ENCODE measurements around the gene SSH2. TPM values are rescaled to one million over a fixed set of nuclear protein-coding genes. Genes with fewer than 3 reads are reported as not detected.
A peak's percentile ranks its signal among the peaks of the same experiment; 100 is the strongest.

The SSH2 gene
- total and polyA plus RNA-seq, 2 experiments from 2014 or later, result 32.4 to 43.2 TPM

- Histone ChIP-seq H3K4me3 (no peak overlapping the region), H3K36me3 (no peaks in the 10 kb centered on the region), H3K9me3 (ENCODE audit: low read depth) (no peaks in the 10 kb centered on the region), H3K27me3 (no peaks in the 10 kb centered on the region), H3K27ac (peak overlapping the region; percentile 82), H3K4me1 (ENCODE audit: low read depth) (peaks cover 32% of the 10 kb centered on the region)
- no peak for TF ChIP-seq CTCF (IDR thresholded peaks at IDR 0.05; ENCODE audit: low read depth, low read length)
- no peak for DNase-seq (ENCODE audit: low read depth in 1 of 2, low spot score in 1 of 2)
Measured at GRCh38 chr17:29642171-29642611, 287.8 kb downstream of the SSH2 start.

GRCh38 chr17:29640981-29641642 lies 288.9 kb downstream of the SSH2 start:
- Histone ChIP-seq H3K36me3 (peaks cover 9% of the 10 kb centered on the region), H3K4me3 (no peak overlapping the region), H3K27me3 (no peaks in the 10 kb centered on the region), H3K4me1 (ENCODE audit: low read depth) (peaks cover 32% of the 10 kb centered on the region), H3K9me3 (ENCODE audit: low read depth) (no peaks in the 10 kb centered on the region), H3K27ac (peak overlapping the region; percentile 56)
- no peak for TF ChIP-seq CTCF (IDR thresholded peaks at IDR 0.05; ENCODE audit: low read depth, low read length)
- DNase-seq (ENCODE audit: low read depth in 1 of 2, low spot score in 1 of 2), result no peak

- Histone ChIP-seq H3K27ac (peak overlapping the region; percentile 56), H3K27me3 (no peaks in the 10 kb centered on the region), H3K4me1 (ENCODE audit: low read depth) (peaks cover 32% of the 10 kb centered on the region), H3K9me3 (ENCODE audit: low read depth) (no peaks in the 10 kb centered on the region), H3K36me3 (peaks cover 16% of the 10 kb centered on the region), H3K4me3 (no peak overlapping the region)
- peak in 1 of 2 donors; percentile 57 for DNase-seq (ENCODE audit: low read depth in 1 of 2, low spot score in 1 of 2)
- no peak for TF ChIP-seq CTCF (IDR thresholded peaks at IDR 0.05; ENCODE audit: low read depth, low read length)
Measured at GRCh38 chr17:29640413-29640812, 289.6 kb downstream of the SSH2 start.

GRCh38 chr17:29633886-29634285 lies 296.1 kb downstream of the SSH2 start:
- Histone ChIP-seq H3K9me3 (ENCODE audit: low read depth) (no peaks in the 10 kb centered on the region), H3K27ac (no peak overlapping the region), H3K27me3 (no peaks in the 10 kb centered on the region), H3K36me3 (peaks cover 50% of the 10 kb centered on the region), H3K4me1 (ENCODE audit: low read depth) (no peaks in the 10 kb centered on the region), H3K4me3 (no peak overlapping the region)
- no peak for TF ChIP-seq CTCF (IDR thresholded peaks at IDR 0.05; ENCODE audit: low read depth, low read length)
- no peak for DNase-seq (ENCODE audit: low read depth in 1 of 2, low spot score in 1 of 2)

- Histone ChIP-seq H3K4me3 (no peak overlapping the region), H3K36me3 (peaks cover 37% of the 10 kb centered on the region), H3K4me1 (ENCODE audit: low read depth) (no peaks in the 10 kb centered on the region), H3K27me3 (no peaks in the 10 kb centered on the region), H3K9me3 (ENCODE audit: low read depth) (no peaks in the 10 kb centered on the region), H3K27ac (no peak overlapping the region)
- no peak for DNase-seq (ENCODE audit: low read depth in 1 of 2, low spot score in 1 of 2)
- no peak for TF ChIP-seq CTCF (IDR thresholded peaks at IDR 0.05; ENCODE audit: low read depth, low read length)
Measured at GRCh38 chr17:29630630-29631193, 299.3 kb downstream of the SSH2 start.
